Measurements from ENCODE around the gene TBX20.

TBX20 gene

GRCh38 chr7:35253710-35254495 lies at the start of gene TBX20:
TBX20 (minus strand) TSS chr7:35254100; CDS start chr7:35253620, 480 bp downstream.
- no peak for DNase-seq (ENCODE audit: low read depth, low spot score)
- Histone ChIP-seq H3K9me3 (ENCODE audit: low read depth, low read length) (no peaks in the 10 kb centered on the region), H3K4me3 (peak within 1 kb of the TSS; percentile 82), H3K36me3 (ENCODE audit: insufficient read depth, low read length) (no peaks in the 10 kb centered on the region), H3K27ac (no peak within 1 kb of the TSS), H3K9ac (ENCODE audit: insufficient read length) (peak within 1 kb of the TSS; percentile 43)
- TF ChIP-seq FOXP2 (optimal IDR thresholded peaks at IDR 0.05; ENCODE audit: control extremely low read depth, extremely low read length, insufficient read depth) (no peak), POLR2AphosphoS5 (IDR thresholded peaks at IDR 0.05; ENCODE audit: borderline replicate concordance, low read depth, low read length) (peak; percentile 82; the same call in 1 of the 2 replicates)

- DNase-seq (ENCODE audit: low read depth, low spot score), result no peak
- Histone ChIP-seq H3K4me3 (no peak overlapping the region), H3K9ac (ENCODE audit: insufficient read length) (no peak overlapping the region), H3K9me3 (ENCODE audit: low read depth, low read length) (0 out of 2 replicates have a peak, but pooled peaks cover 4% of the 10 kb centered on the region), H3K27ac (no peak overlapping the region), H3K36me3 (ENCODE audit: insufficient read depth, low read length) (no peaks in the 10 kb centered on the region)
- TF ChIP-seq EZH2 (IDR thresholded peaks at IDR 0.05) (no peak), POLR2AphosphoS5 (IDR thresholded peaks at IDR 0.05; ENCODE audit: borderline replicate concordance, low read depth, low read length) (no peak), FOXP2 (optimal IDR thresholded peaks at IDR 0.05; ENCODE audit: control extremely low read depth, extremely low read length, insufficient read depth) (no peak)
Measured at GRCh38 chr7:35289376-35289775, 35.5 kb upstream of the TBX20 start.

GRCh38 chr7:35286986-35287385 lies 33.1 kb upstream of the TBX20 start:
- no peak for DNase-seq (ENCODE audit: low read depth, low spot score)
- no peak overlapping the region for H3K4me3 ChIP-seq
- H3K27ac ChIP-seq, result no peak overlapping the region
- no peak for TF ChIP-seq EZH2 (IDR thresholded peaks at IDR 0.05)
- TF ChIP-seq FOXP2 (optimal IDR thresholded peaks at IDR 0.05; ENCODE audit: control extremely low read depth, extremely low read length, insufficient read depth), result no peak
- TF ChIP-seq POLR2AphosphoS5 (IDR thresholded peaks at IDR 0.05; ENCODE audit: borderline replicate concordance, low read depth, low read length), result no peak
- no peak overlapping the region for H3K9ac ChIP-seq (ENCODE audit: insufficient read length)
- no peaks in the 10 kb centered on the region for H3K36me3 ChIP-seq (ENCODE audit: insufficient read depth, low read length)
- 0 out of 2 replicates have a peak, but pooled peaks cover 4% of the 10 kb centered on the region for H3K9me3 ChIP-seq (ENCODE audit: low read depth, low read length)

- Histone ChIP-seq H3K36me3 (ENCODE audit: insufficient read depth, low read length) (no peaks in the 10 kb centered on the region), H3K9me3 (ENCODE audit: low read depth, low read length) (0 out of 2 replicates have a peak, but pooled peaks cover 4% of the 10 kb centered on the region), H3K4me3 (no peak overlapping the region), H3K27ac (no peak overlapping the region), H3K9ac (ENCODE audit: insufficient read length) (no peak overlapping the region)
- no peak for DNase-seq (ENCODE audit: low read depth, low spot score)
- no peak for TF ChIP-seq EZH2 (IDR thresholded peaks at IDR 0.05)
- TF ChIP-seq POLR2AphosphoS5 (IDR thresholded peaks at IDR 0.05; ENCODE audit: borderline replicate concordance, low read depth, low read length), result no peak
- no peak for TF ChIP-seq FOXP2 (optimal IDR thresholded peaks at IDR 0.05; ENCODE audit: control extremely low read depth, extremely low read length, insufficient read depth)
Measured at GRCh38 chr7:35286422-35286821, 32.5 kb upstream of the TBX20 start.

- no peak overlapping the region for H3K4me3 ChIP-seq
- no peaks in the 10 kb centered on the region for H3K36me3 ChIP-seq (ENCODE audit: insufficient read depth, low read length)
- no peak overlapping the region for H3K27ac ChIP-seq
- TF ChIP-seq FOXP2 (optimal IDR thresholded peaks at IDR 0.05; ENCODE audit: control extremely low read depth, extremely low read length, insufficient read depth) (no peak), EZH2 (IDR thresholded peaks at IDR 0.05) (no peak), POLR2AphosphoS5 (IDR thresholded peaks at IDR 0.05; ENCODE audit: borderline replicate concordance, low read depth, low read length) (no peak)
- no peak overlapping the region for H3K9ac ChIP-seq (ENCODE audit: insufficient read length)
- DNase-seq (ENCODE audit: low read depth, low spot score), result no peak
- H3K9me3 ChIP-seq (ENCODE audit: low read depth, low read length), result 0 out of 2 replicates have a peak, but pooled peaks cover 4% of the 10 kb centered on the region
Measured at GRCh38 chr7:35285799-35286198, 31.9 kb upstream of the TBX20 start.

GRCh38 chr7:35280902-35281301 lies 27.0 kb upstream of the TBX20 start:
- DNase-seq (ENCODE audit: low read depth, low spot score), result no peak
- Histone ChIP-seq H3K36me3 (ENCODE audit: insufficient read depth, low read length) (no peaks in the 10 kb centered on the region), H3K27ac (no peak overlapping the region), H3K9me3 (ENCODE audit: low read depth, low read length) (no peaks in the 10 kb centered on the region), H3K9ac (ENCODE audit: insufficient read length) (no peak overlapping the region), H3K4me3 (no peak overlapping the region)
- no peak for TF ChIP-seq FOXP2 (optimal IDR thresholded peaks at IDR 0.05; ENCODE audit: control extremely low read depth, extremely low read length, insufficient read depth)
- TF ChIP-seq POLR2AphosphoS5 (IDR thresholded peaks at IDR 0.05; ENCODE audit: borderline replicate concordance, low read depth, low read length), result no peak
- no peak for TF ChIP-seq EZH2 (IDR thresholded peaks at IDR 0.05)

GRCh38 chr7:35277359-35277758 lies 23.5 kb upstream of the TBX20 start:
- no peak for DNase-seq (ENCODE audit: low read depth, low spot score)
- no peak overlapping the region for H3K9ac ChIP-seq (ENCODE audit: insufficient read length)
- no peak overlapping the region for H3K4me3 ChIP-seq
- no peak overlapping the region for H3K27ac ChIP-seq
- TF ChIP-seq FOXP2 (optimal IDR thresholded peaks at IDR 0.05; ENCODE audit: control extremely low read depth, extremely low read length, insufficient read depth) (no peak), POLR2AphosphoS5 (IDR thresholded peaks at IDR 0.05; ENCODE audit: borderline replicate concordance, low read depth, low read length) (no peak), EZH2 (IDR thresholded peaks at IDR 0.05) (no peak)
- no peaks in the 10 kb centered on the region for H3K9me3 ChIP-seq (ENCODE audit: low read depth, low read length)
- H3K36me3 ChIP-seq (ENCODE audit: insufficient read depth, low read length), result no peaks in the 10 kb centered on the region

- Histone ChIP-seq H3K9ac (ENCODE audit: insufficient read length) (no peak overlapping the region), H3K4me3 (no peak overlapping the region), H3K9me3 (ENCODE audit: low read depth, low read length) (no peaks in the 10 kb centered on the region), H3K27ac (no peak overlapping the region), H3K36me3 (ENCODE audit: insufficient read depth, low read length) (no peaks in the 10 kb centered on the region)
- DNase-seq (ENCODE audit: low read depth, low spot score), result no peak
- TF ChIP-seq POLR2AphosphoS5 (IDR thresholded peaks at IDR 0.05; ENCODE audit: borderline replicate concordance, low read depth, low read length) (no peak), FOXP2 (optimal IDR thresholded peaks at IDR 0.05; ENCODE audit: control extremely low read depth, extremely low read length, insufficient read depth) (no peak), EZH2 (IDR thresholded peaks at IDR 0.05) (no peak)
Measured at GRCh38 chr7:35272246-35272645, 18.3 kb upstream of the TBX20 start.
